Left lung (tissue), 10 donors: ENCODE data around the gene PHOX2A. TPM values are rescaled to one million over a fixed set of nuclear protein-coding genes. Genes with fewer than 3 reads are reported as not detected.
A peak's percentile ranks its signal among the peaks of the same experiment; 100 is the strongest.

Source experiments
- ATAC-seq: fragments of 200-7000 bp; cut with Tn5 transposase; one replicate; pipeline ENCODE4 v1.9.1; 2020; ENCODE audit warnings: moderate library complexity
- DNase-seq, 4 donors: peaks; one replicate each; pipeline ENCODE4 v3.0.0-alpha.2; 2013 to 2020
- H3K27ac ChIP-seq, 2 donors: fragments of 200-600 bp; sonication (generic) in 1 of 2; one replicate each; pipeline versions ENCODE4 v1.5.0 to v1.8.0; 2020 to 2021
- H3K27me3 ChIP-seq, 2 donors: fragments of 200-600 bp; sonication (generic) in 1 of 2; one replicate each; pipeline versions ENCODE4 v1.5.0 to v1.8.0; 2020 to 2021
- H3K36me3 ChIP-seq, 2 donors: fragments of 200-600 bp; sonication (generic) in 1 of 2; one replicate each; pipeline versions ENCODE4 v1.5.0 to v1.8.0; 2020 to 2021
- H3K4me1 ChIP-seq, 2 donors: fragments of 200-600 bp; one replicate each; pipeline ENCODE4 v1.8.0; 2021
- H3K4me3 ChIP-seq, 2 donors: fragments of 200-600 bp; sonication (generic) in 1 of 2; one replicate each; pipeline versions ENCODE4 v1.5.0 to v1.8.0; 2020 to 2021; ENCODE audit warnings: mild to moderate bottlenecking in 1 of 2
- H3K9me3 ChIP-seq, 2 donors: fragments of 200-600 bp; sonication (generic) in 1 of 2; one replicate each; pipeline versions ENCODE4 v1.5.0 to v1.8.0; 2020 to 2021
- CTCF ChIP-seq, 2 donors: fragments of 200-600 bp; sonication (generic) in 1 of 2; IDR thresholded peaks; one replicate each; pipeline versions ENCODE4 v1.5.0 to v1.8.0; 2021; ENCODE audit warnings: antibody characterized with exemption in 2 of 2
- intact Hi-C, 2 donors: fragments of 100-400 bp; cut with DNase I; formaldehyde crosslinking; loops; one replicate each; pipeline versions ENCODE4 v1.11.2 to v1.14.2; 2022
- polyA plus RNA-seq, 6 donors: library from polyadenylated mRNA; unstranded; fragments of 120-200 nt; gene quantifications; one replicate each; pipeline ENCODE4 v1.2.1, GENCODE V29; 2013; ENCODE audit not compliant: insufficient read length in 6 of 6
- total RNA-seq, 2 donors: library from RNA; stranded (reverse); fragmentation: NEBNext Ultra II Directional; extraction: Animal tissue kit (Norgen Biotek cat#: 25700); gene quantifications; one replicate each; pipeline ENCODE4 v1.2.1, GENCODE V29; 2021
- donor health status: DM: no; HTN: yes; CAD: no.
- donor health status: DM: no; HTN: no; CAD: no.

The PHOX2A gene
- total and polyA plus RNA-seq, 8 donors, result not detected

- Histone ChIP-seq H3K36me3 (peaks cover 0 to 32% of the 10 kb centered on the region in 2 donors), H3K27me3 (peaks cover 55 to 70% of the 10 kb centered on the region in 2 donors), H3K4me3 (peak overlapping the region in 1 of 2 donors; percentile 32), H3K9me3 (no peaks in the 10 kb centered on the region), H3K4me1 (peaks cover 17 to 42% of the 10 kb centered on the region in 2 donors), H3K27ac (no peak overlapping the region)
- intact Hi-C loops, result no loop called here
- ATAC-seq, result peak; percentile 1
- no peak for TF ChIP-seq CTCF (IDR thresholded peaks at IDR 0.05)
- DNase-seq, result no peak
These were observed 3.3 kb downstream of the PHOX2A start for GRCh38 chr11:72240461-72241290.

- H3K4me3 ChIP-seq, result peak overlapping the region; percentile 19 to 32
- peaks cover 0 to 39% of the 10 kb centered on the region in 2 donors for H3K36me3 ChIP-seq
- peak overlapping the region in 1 of 2 donors; percentile 8 for H3K27ac ChIP-seq
- H3K27me3 ChIP-seq, result peaks cover 48 to 63% of the 10 kb centered on the region in 2 donors
- no peak for TF ChIP-seq CTCF (IDR thresholded peaks at IDR 0.05)
- H3K4me1 ChIP-seq, result peaks cover 17 to 42% of the 10 kb centered on the region in 2 donors
- H3K9me3 ChIP-seq, result no peaks in the 10 kb centered on the region
- DNase-seq, result peak in 1 of 4 donors; percentile 89
- ATAC-seq, result peak; percentile 50
- intact Hi-C loops, result no loop called here
These were observed 4.0 kb downstream of the PHOX2A start for GRCh38 chr11:72239849-72240460.

GRCh38 chr11:72239313-72239848 is 4.6 kb downstream of the PHOX2A start:
- peak; percentile 44 for ATAC-seq
- TF ChIP-seq CTCF (IDR thresholded peaks at IDR 0.05), result no peak
- Histone ChIP-seq H3K4me1 (peaks cover 17 to 39% of the 10 kb centered on the region in 2 donors), H3K9me3 (no peaks in the 10 kb centered on the region), H3K36me3 (peaks cover 0 to 45% of the 10 kb centered on the region in 2 donors), H3K27me3 (peaks cover 42 to 57% of the 10 kb centered on the region in 2 donors), H3K27ac (no peak overlapping the region), H3K4me3 (peak overlapping the region; percentile 19 to 32)
- DNase-seq, result peak in 3 of 4 donors; percentile 73 to 87 (median 73)
- intact Hi-C loops, result no loop called here

- ATAC-seq, result no peak
- peaks cover 0 to 52% of the 10 kb centered on the region in 2 donors for H3K36me3 ChIP-seq
- H3K27me3 ChIP-seq, result peaks cover 35 to 50% of the 10 kb centered on the region in 2 donors
- peak in 1 of 2 donors; percentile 16 for TF ChIP-seq CTCF (IDR thresholded peaks at IDR 0.05)
- no peak overlapping the region for H3K4me3 ChIP-seq
- H3K27ac ChIP-seq, result no peak overlapping the region
- no peak for DNase-seq
- intact Hi-C loops, result no loop called here
- no peaks in the 10 kb centered on the region for H3K9me3 ChIP-seq
- H3K4me1 ChIP-seq, result peaks cover 17 to 32% of the 10 kb centered on the region in 2 donors
These were observed 5.3 kb downstream of the PHOX2A start for GRCh38 chr11:72238492-72239312.
